HEK293 (cell line): ENCODE data around the gene GRAP2.
A peak's percentile ranks its signal among the peaks of the same experiment; 100 is the strongest.

ENCODE experiments used
- CTCF ChIA-PET: fragments of 350-600 bp; formaldehyde crosslinking; extraction: SDS; loops from one replicate; lab custom pipeline; 2021; ENCODE audit warnings: antibody characterized with exemption; lab: Yijun Ruan, JAX
- POLR2A ChIA-PET: fragments of 300-600 bp; formaldehyde crosslinking; extraction: SDS; loops from one replicate; lab custom pipeline; 2020; ENCODE audit warnings: antibody characterized with exemption, inconsistent platforms; lab: Yijun Ruan, JAX
- H3K27ac ChIP-seq: fragments of 200-500 bp; sonication (Bioruptor generic); 2 replicates; pipeline ENCODE4 v1.5.1; 2014; ENCODE audit warnings: low read depth, low read length, control low read depth, inconsistent platforms; ENCODE audit errors: extremely low read depth
- H3K36me3 ChIP-seq, 2 experiments: fragments of 200-500 bp in 1 of 2; sonication (Bioruptor generic) in 1 of 2; 1 replicate in 1 of 2; 2 replicates in 1 of 2; pipeline ENCODE4 v1.5.1; 2014 to 2017; ENCODE audit warnings: inconsistent platforms in 2 of 2, low read length in 2 of 2; ENCODE audit not compliant: control insufficient read depth in 2 of 2, insufficient read depth in 1 of 2
- H3K4me1 ChIP-seq: fragments of 200-500 bp; sonication (Bioruptor generic); 2 replicates; pipeline ENCODE4 v1.5.1; 2014; ENCODE audit warnings: mild to moderate bottlenecking, low read length, inconsistent platforms; ENCODE audit not compliant: control insufficient read depth, insufficient read depth
- H3K4me3 ChIP-seq: 2 replicates; pipeline ENCODE4 v1.5.1; 2011; ENCODE audit warnings: low read depth, mild to moderate bottlenecking, control low read depth, low read length, moderate library complexity
- H3K9me3 ChIP-seq: fragments of 200-500 bp; sonication (Bioruptor generic); 2 replicates; pipeline ENCODE4 v1.5.1; 2014; ENCODE audit warnings: low read depth, low read length, inconsistent platforms; ENCODE audit not compliant: control insufficient read depth, insufficient read depth
- ATF2 ChIP-seq: fragments of 450-650 bp; formaldehyde crosslinking; IDR thresholded peaks from 2 replicates; pipeline ENCODE4 v1.5.1; 2016; ENCODE audit warnings: missing biosample characterization, missing genetic modification characterization, low read depth
- PATZ1 ChIP-seq: fragments of 450-650 bp; formaldehyde crosslinking; IDR thresholded peaks from 2 replicates; pipeline ENCODE4 v1.5.1; 2016; ENCODE audit warnings: missing biosample characterization, missing genetic modification characterization
- PRDM10 ChIP-seq: fragments of 450-650 bp; formaldehyde crosslinking; IDR thresholded peaks from 2 replicates; pipeline ENCODE4 v1.5.1; 2016; ENCODE audit warnings: missing biosample characterization, missing genetic modification characterization
- REST ChIP-seq: fragments of 450-650 bp; formaldehyde crosslinking; IDR thresholded peaks from 2 replicates; pipeline ENCODE4 v1.5.1; 2016; ENCODE audit warnings: missing biosample characterization, missing genetic modification characterization
- TSHZ1 ChIP-seq: fragments of 450-650 bp; formaldehyde crosslinking; IDR thresholded peaks from 2 replicates; pipeline ENCODE4 v1.5.1; 2016; ENCODE audit warnings: missing biosample characterization, missing genetic modification characterization, borderline replicate concordance
- ZBTB21 ChIP-seq: fragments of 450-650 bp; formaldehyde crosslinking; IDR thresholded peaks from 2 replicates; pipeline ENCODE4 v1.5.1; 2017; ENCODE audit warnings: missing biosample characterization, missing genetic modification characterization
- ZNF548 ChIP-seq: fragments of 450-650 bp; formaldehyde crosslinking; IDR thresholded peaks from 2 replicates; pipeline ENCODE4 v1.5.1; 2016; ENCODE audit warnings: missing biosample characterization, missing genetic modification characterization
- ZNF629 ChIP-seq: fragments of 450-650 bp; formaldehyde crosslinking; IDR thresholded peaks from 2 replicates; pipeline ENCODE4 v1.5.1; 2017; ENCODE audit warnings: missing biosample characterization, missing genetic modification characterization
- ZNF664 ChIP-seq: fragments of 450-650 bp; formaldehyde crosslinking; IDR thresholded peaks from 2 replicates; pipeline ENCODE4 v1.5.1; 2016; ENCODE audit warnings: missing biosample characterization, missing genetic modification characterization

The GRAP2 gene

GRCh38 chr22:39996732-39997131, 95.8 kb downstream of the GRAP2 start:
- 0 out of 2 replicates have a peak, but pooled peaks cover 7% of the 10 kb centered on the region for H3K4me1 ChIP-seq
- H3K27ac ChIP-seq: no peak overlapping the region
- no peak overlapping the region for H3K4me3 ChIP-seq
- POLR2A ChIA-PET: no interaction called here
- no peaks in the 10 kb centered on the region for H3K9me3 ChIP-seq
- CTCF ChIA-PET: interaction anchor here (0.6 to 1.6 kb wide), 5 partner anchors 28 to 500 kb away, joined by 3 to 4 read pairs (median 3); no protein-coding TSS in a partner anchor
- H3K36me3 ChIP-seq: no peaks in the 10 kb centered on the region
- TF ChIP-seq ZNF664 (tag by site-specific recombination): peak; percentile 75
- TF ChIP-seq ZNF548: no peak
- peak; percentile 27; the same call in 1 of the 2 replicates for TF ChIP-seq TSHZ1
- TF ChIP-seq ZBTB21: 0 out of 2 replicates have a peak, but pooled peaks have one; percentile 21
- TF ChIP-seq REST: no peak
- TF ChIP-seq ZNF629 (tag by site-specific recombination): peak; percentile 66
- TF ChIP-seq ATF2 (tag by site-specific recombination): peak; percentile 37; the same call in 1 of the 2 replicates
- no peak for TF ChIP-seq PATZ1
- TF ChIP-seq PRDM10 (tag by site-specific recombination): 0 out of 2 replicates have a peak, but pooled peaks have one; percentile 7
- TF ChIP-seq, all 188 proteins: peak for 6
